HG02970 (cell line): ENCODE results near the gene AK1.

Source experiments
- ATAC-seq: cut with Tn5 transposase; IDR thresholded peaks from one replicate; pipeline ENCODE4 v1.9.1; 2021; ENCODE audit warnings: mild to moderate bottlenecking, moderate library complexity, moderate number of reproducible peaks; ENCODE audit not compliant: unreplicated experiment, low FRiP score

AK1 gene

GRCh38 chr9:127909839-127910273 is 32.4 kb upstream of the AK1 start:
- no peak for ATAC-seq

GRCh38 chr9:127908660-127908926 is 31.1 kb upstream of the AK1 start:
- no peak for ATAC-seq

GRCh38 chr9:127907867-127908659 is 30.6 kb upstream of the AK1 start:
- no peak for ATAC-seq

DNA sequence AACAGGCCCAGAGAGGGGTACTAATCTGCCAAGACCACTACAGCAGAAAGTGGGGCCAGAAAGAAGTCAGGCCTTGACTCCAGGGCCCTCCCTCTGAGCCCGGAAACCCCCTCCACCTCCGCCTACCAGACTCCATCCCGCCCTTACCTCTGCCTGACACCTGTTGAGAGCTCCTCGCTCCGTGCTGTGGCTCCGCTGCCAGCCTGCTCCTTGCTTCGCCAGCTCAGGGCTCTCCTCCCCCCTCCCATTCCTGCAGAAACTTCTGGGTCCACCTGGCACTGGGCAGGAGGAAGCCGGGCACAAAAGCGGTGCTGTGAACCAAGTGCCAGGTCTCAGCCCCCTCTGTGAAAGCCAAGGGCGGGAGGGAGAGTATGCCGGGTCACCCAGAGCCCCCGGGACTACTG is 28.3 kb upstream of the AK1 start:
- no peak for ATAC-seq

GRCh38 chr9:127905004-127905728 is 27.7 kb upstream of the AK1 start:
- ATAC-seq = no peak

DNA sequence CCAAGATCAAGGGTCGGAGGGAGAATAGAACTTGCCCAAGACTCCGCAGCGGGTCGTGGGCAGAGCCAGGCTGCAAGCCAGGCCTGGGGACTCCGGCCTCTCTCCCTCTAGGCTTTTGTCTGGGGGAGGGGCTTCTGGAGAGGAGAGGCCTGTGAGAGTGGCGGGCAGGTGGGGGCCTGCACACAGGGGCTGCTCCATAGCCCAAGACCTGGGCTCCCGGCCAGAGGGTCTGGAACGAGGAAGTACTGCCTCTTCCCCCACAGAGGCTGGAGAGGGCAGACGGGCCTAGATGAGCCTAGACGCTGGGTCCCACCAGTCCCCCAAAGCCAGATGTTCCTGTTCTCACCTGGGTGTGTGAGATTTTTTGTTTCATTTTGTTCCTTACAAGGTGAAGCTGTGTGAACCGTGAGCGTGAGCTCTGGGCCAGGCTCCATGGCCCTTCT is 27.1 kb upstream of the AK1 start:
- ATAC-seq = no peak

GRCh38 chr9:127903557-127904475 is 26.3 kb upstream of the AK1 start:
- ATAC-seq = no peak

GRCh38 chr9:127899128-127899943 is 21.9 kb upstream of the AK1 start, which contains the start of gene ST6GALNAC6:
TSS of gene ST6GALNAC6 (minus strand) at chr9:127899603. CDS start at chr9:127897981, 1,622 bp downstream.
- peak; percentile 65 for ATAC-seq

- no peak for ATAC-seq
These were observed 21.1 kb upstream of the AK1 start for GRCh38 chr9:127898433-127899127.

- no peak for ATAC-seq
These were observed 19.8 kb upstream of the AK1 start for GRCh38 chr9:127897193-127897692.

DNA sequence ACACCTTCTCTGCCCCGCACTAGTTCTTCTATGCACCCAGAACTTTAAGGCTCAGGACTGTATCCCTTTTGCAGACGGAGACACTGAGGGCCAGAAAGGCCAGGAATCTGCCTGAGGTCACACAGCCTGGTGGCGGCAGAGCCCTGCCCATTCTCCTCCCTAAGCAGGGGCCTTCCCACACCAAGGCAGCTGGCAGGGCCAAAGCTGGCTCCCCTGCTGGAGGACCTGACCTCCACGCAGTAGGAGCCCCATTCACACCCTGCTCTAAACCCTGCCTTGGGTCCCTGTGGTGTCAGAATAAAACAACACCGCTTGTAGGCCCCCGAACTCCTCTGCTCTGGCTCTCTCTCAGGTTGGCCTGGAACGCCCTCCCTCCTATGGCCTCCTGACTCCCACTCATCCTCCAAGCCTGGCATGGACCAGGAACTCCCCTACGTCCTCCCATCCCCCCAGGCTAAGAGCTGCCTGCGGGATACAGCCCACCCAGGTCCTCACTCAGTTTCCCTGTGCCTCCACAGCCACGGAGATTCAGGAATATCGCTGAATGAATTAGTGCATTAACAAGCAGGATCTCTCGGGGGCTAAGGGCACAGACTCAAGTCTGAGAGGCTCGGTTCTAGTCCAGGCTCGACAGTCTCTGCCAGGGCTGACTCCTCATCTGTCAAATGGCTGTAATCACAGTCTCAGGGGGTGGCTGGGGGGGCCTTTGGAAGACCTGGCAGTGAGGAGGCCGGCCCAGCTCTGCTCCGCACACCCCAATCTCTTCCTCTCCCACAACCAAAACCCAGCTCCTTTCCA is 19.1 kb upstream of the AK1 start:
- ATAC-seq = no peak

- ATAC-seq = no peak
These were observed 18.3 kb upstream of the AK1 start for GRCh38 chr9:127895811-127896210.

DNA sequence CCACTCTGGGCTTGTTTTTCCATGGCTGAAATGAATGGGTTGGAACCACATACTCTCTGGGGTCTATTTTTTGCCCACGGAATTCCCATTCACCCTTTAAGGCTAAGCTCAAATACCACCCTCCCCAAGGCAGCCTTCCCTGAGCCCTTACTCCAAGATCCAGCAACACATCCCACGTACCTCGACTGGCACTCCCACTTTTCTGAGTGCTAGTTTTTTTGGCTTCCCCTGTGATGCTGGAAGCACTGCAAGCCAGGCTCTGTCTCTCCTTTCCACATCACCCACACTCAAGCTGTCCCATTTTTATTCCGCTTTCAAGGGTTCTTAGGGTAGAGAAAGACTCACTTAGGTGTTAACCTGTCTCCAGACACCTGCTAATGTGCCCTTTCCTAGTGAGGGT is 15.9 kb upstream of the AK1 start:
- ATAC-seq = no peak

DNA sequence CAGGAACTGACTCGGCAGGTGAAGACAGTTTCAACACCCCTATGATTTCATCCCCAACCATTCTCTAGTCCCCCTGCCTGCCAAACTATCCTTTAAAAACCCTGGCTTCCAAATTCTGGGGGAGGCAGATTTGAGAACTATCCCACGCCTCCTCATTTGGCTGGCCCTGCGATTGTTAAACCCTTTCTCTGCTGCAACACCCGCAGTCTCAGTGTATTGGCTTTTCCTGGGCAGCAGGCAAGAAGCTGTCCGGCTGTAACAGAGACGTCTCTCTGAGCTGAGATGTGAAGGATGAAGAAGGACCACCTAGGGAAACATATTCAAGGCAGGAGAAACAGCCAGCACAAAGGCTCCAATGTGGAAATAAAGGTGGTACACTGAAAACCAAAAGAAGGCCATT is 15.4 kb upstream of the AK1 start:
- ATAC-seq = no peak

DNA sequence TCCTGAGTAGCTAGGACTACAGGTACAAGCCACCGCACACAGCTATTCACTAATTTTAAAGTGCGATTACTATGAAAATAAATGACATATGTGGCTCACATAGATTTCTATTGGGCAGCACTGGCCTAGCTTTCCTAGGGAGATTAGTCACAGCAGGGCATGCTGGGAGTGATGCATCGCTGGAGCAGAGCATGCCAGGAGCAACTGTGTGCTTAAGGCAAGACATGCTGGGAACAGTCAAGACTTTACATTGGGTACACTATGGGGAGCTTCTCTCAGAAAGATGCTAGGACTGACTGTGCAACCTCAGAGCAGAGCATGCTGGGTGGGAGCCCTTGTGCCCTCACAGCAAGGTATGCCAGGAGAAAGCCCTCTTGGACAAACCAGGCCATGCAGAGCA is 12.6 kb upstream of the AK1 start:
- ATAC-seq = no peak

DNA sequence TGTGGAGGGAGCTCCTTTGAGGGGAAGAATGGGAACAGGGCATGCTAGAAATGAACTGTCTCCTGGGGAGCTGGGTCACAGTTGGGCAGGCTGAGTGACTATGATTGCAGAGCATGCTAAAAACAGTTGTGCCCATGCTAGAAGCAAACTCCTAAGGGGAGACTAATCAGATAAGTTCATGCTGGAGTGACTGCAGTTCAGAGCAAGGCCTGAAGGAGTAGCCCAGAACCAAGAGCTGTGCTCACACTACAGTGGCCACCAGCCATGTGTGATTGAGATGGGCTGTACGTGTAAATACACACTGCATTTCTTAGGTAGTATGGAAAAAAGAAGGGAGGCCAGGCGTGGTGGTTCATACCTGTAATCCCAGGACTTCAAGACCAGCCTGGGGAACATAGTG is 10.3 kb upstream of the AK1 start:
- no peak for ATAC-seq

DNA sequence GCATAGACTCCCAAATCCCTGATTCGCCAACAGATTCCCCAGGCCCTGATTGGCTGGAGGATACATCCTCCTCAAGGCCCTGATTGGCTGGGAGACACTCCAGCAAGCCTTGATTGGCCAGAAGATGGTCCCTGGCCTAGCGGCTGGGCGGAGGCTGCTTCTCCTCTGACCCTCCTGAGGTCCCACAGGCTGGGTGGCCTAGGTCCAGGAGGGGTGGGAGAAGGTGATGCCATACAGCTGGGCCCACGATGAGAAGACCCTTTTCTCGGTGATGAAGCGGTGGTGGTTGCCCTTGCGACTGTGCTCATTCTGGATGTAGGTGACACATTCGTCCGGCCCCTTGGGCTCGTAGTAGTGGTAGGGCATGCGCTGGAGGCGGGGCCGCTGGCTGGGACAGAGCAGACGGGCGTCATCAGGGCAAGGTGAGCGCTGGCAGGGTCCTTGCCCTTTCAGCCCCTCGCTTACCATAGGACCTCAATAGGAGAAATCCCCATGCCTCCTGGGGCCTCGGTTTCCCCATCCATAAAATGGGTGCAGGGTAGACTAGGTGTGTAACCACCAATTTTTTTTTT is 9.0 kb upstream of the AK1 start:
- ATAC-seq = no peak
